AG09319 (cell line): ENCODE data around the gene CCDC167.

ENCODE experiments used
- DNase-seq: peaks from one replicate; pipeline ENCODE4 v3.0.0-alpha.2; 2010; ENCODE audit warnings: low read depth; ENCODE audit errors: extremely low read depth
- CTCF ChIP-seq: IDR thresholded peaks from 2 replicates; pipeline ENCODE4 v1.5.1; 2011; ENCODE audit warnings: low read depth, mild to moderate bottlenecking, inconsistent platforms, low read length, moderate library complexity

CCDC167 gene

GRCh38 chr6:37482606-37483251, 17.0 kb downstream of the CCDC167 start:
- no peak for TF ChIP-seq CTCF
- DNase-seq = no peak

- TF ChIP-seq CTCF = no peak
These were observed 17.7 kb downstream of the CCDC167 start for GRCh38 chr6:37481711-37482605.

DNA sequence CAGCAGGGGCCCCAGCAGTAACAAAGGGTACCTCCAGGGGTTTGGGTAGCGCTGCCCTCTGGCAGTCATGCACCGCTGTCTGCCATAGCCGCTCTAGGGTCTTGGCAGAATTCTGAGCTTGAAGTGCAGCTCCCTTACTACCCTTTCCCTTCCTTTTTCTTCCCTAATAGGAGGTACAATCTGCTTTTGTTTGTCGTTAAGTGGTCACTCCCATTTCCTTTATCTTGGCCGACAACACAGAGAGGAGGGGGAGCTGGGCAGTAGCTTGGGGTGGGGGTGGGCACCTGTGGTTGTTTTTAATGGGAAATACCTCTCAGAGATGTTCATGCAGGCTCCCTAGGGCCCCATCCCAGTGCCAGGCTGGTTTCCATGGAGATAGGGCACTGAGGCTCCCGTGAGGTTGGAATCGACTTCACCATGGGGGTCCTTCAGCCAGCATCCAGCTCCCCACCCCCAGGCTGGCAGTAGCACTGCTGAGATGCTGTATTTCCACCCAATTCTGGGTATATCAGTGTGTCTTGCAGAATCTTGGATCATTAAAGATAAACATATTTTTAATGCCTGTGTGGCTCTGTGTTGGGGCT, 18.6 kb downstream of the CCDC167 start:
- no peak for DNase-seq
- no peak for TF ChIP-seq CTCF

More at GRCh38 chr6:37481711-37482605, 17.7 kb downstream of the CCDC167 start:
- DNase-seq = no peak

DNA sequence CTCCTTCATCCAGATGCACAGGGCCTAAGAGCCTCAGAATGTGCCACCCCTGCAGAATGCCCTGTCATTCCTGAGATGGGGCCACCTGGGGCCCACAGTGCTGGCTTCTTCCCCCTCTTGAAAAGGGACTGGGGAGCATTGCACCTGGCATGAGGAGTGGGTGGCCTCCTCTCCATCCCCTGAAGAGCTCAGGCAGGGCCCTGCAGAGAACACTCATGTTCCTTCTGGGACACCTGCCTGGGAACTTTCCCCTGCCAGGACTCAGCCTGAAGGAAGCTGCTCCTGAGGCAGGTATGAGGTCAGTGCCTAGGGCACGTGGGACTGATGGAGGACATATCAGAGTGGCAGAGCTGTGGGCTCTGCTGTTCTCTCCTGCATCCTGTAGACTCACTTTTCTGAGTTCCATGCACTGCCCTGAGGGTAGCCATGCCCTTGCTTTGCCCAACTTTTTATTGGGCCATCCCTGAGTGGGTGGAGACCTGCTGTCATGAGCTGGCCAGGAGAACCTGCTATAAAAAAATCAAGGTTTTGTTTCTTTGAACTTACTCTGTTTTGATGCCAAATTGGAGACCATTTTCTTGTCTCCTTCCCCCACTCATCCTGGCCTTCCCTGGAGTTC, 19.5 kb downstream of the CCDC167 start:
- TF ChIP-seq CTCF = no peak
- no peak for DNase-seq

DNA sequence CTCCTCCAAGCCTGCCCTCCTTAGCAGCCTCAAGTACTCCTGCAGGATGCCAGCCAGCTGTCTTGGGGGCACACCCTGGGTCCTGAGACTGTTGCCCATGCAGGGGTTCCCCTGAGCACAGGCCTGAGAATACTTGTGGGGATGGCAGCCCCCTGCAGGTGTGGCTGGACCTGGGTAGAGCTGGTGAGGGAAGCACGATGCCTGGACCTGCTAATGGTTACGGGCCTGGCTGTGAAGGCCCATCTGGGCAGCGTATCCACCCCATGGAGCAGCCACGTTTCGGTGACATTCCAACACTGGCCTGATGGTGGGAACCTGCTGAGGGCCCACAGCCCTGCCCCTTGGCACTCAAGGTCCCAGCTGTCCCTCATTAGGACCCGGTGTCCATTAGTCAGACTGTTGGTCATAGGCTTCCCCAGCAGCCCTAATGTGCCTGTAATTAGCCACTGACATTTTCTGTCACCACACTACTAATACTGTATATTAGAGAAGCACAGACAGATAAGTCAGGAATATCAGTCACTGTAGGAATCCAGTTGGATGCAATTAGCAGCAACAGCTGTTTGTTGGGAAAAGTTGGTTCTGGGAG, 20.3 kb downstream of the CCDC167 start:
- no peak for TF ChIP-seq CTCF
- DNase-seq = no peak

DNA sequence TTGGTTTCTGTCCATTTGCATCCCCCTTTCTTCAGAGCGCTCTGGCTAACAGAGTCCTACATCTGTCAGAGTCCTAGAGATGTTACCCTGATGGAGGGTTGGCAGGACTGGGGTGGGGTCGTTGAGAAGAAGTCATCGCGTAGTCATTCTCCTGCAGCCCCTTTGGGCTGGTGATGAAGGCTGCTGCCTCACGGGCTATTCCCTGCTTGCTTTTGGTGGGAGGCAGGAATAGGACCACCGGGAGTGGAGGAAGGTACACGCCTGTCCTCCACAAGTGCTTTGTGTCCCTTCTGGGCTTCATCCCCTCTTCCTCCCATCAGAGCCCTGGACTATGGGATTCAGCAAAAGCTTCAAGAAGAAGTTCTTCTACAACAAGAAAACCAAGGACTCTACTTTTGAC, 20.9 kb downstream of the CCDC167 start:
- TF ChIP-seq CTCF = no peak
- no peak for DNase-seq
